ENCODE results near the gene C1QTNF6.

DNA sequence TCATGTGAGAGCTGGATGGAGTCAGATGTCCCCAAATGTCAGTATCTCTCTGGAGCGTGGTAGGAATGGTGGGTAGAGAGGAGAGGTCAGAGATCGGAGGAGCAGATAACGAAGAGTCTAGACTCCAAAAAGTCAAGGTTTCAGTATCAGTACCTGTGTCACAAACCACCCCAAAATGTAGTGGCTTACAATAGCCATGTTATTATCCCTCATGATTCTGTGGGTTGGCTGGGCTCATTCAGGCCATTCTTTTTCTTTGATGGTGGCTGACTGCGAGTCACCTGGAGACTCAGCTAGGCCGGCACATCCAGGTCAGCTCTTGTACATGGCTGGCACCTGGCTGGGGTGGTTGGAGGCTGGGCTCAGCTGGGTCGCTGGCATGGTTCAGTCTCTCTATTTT, 31.5 kb upstream of the C1QTNF6 start:
- TF ChIP-seq CTCF (IDR thresholded peaks at IDR 0.05) = no peak
- no peak for TF ChIP-seq POLR2A (IDR thresholded peaks at IDR 0.05)

All from thyroid gland (tissue), 4 donors.